ENCODE data around the gene TAC3.
"Not testable (repeated sequence)": the region's sequence is repeated elsewhere in the genome, so short reads cannot be mapped to it uniquely, and the experiment has no call there.

The TAC3 gene

GRCh38 chr12:57016348-57016747 is at the start of gene TAC3:
TSS of gene TAC3 (minus strand) at chr12:57016529. CDS start at chr12:57015797, 732 bp downstream.
- no peak for DNase-seq (ENCODE audit: low spot score)
- Histone ChIP-seq H3K4me3 (no peak within 1 kb of the TSS), H3K27ac (no peak within 1 kb of the TSS)
- no peak for TF ChIP-seq CTCF (IDR thresholded peaks at IDR 0.05)

DNA sequence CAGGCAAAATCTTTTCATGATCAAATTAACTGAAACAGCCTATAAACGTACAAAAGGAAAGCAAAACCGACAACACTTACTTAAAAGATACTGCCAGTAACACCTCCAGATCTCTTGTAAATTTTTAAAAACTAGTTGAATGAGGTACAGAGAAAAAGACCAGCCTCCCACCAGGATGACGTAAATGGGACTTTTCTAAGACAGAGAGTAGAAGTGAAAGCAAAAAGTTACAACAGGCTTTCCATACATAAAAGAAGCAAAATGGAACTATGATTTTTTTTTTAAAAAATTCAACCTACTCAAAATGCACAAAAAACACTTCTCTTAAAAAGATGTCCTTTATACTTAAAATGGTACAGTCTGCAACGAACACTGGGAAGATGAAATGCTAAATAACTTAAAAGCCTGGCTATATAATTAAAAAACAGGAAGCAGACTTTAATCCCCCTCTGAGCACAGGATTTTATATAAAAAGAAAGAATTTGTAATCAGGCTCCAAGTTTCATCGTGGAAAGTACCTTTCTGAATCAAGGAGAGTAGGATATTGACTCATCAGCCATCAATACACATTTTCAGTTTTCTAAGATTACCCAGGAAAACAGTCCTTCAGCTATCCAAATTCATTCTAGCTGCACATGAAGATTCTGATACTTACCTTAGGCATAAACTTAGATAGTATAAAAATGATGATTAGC is 47.8 kb upstream of the TAC3 start:
- no peak overlapping the region for H3K27ac ChIP-seq
- no peak overlapping the region for H3K4me3 ChIP-seq
- no peak for DNase-seq (ENCODE audit: low spot score)
- TF ChIP-seq CTCF (IDR thresholded peaks at IDR 0.05) = no peak

DNA sequence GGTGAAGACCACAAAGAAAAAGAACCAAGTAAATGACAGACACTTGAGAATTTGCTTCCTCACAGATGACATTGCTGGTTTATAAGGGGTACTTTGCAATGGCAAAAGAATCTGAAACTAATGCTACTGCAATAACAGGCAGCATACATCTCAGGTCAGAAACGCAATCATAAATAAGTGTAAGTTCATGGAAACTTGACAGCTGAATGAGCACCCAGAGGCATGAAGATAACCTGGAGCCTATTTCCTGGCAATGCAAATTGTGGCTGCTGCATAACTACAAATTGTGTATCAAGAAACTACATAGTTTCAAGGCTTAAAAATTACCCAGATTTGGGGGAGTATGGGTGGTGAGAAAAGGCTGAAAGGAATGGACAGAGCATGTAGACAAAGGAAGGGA is 42.1 kb upstream of the TAC3 start:
- TF ChIP-seq CTCF (IDR thresholded peaks at IDR 0.05) = no peak
- Histone ChIP-seq H3K4me3 (no peak overlapping the region), H3K27ac (no peak overlapping the region)
- DNase-seq (ENCODE audit: low spot score) = no peak

DNA sequence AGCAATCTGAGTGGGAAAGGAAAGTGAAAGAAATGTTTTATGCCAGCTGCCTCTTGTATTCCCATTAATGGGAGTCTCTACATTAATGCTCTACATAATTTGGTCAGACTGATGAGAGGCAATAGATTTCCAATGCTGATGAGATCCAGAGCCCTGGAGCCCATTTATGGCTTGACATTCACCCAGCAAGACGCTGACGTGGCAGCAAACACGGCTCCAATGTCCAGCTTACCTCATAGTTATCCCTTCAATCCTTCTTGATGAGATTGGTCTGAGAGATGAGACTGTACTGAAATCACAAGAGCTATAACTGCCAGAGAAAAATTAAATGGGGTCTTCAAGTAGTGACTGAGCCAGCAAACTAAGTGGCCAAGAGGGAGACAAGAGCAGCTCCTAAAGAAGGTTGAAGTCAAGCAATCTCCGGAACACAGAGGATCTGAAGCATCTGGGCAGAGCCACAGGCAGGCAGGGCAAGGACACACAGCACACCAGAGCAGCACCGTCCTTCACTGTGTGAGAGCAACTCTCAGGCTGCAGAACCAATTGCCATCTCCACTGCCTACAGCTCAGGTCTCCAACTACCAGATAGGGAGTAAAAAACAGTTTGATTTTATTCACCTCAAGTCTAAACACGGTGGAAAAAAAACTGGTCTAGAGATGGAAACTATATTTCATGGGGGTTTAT is 40.9 kb upstream of the TAC3 start:
- peak overlapping the region in 1 of 2 donors; percentile 10 for H3K27ac ChIP-seq
- no peak for TF ChIP-seq CTCF (IDR thresholded peaks at IDR 0.05)
- no peak for DNase-seq (ENCODE audit: low spot score)
- peak overlapping the region; percentile 8 for H3K4me3 ChIP-seq

DNA sequence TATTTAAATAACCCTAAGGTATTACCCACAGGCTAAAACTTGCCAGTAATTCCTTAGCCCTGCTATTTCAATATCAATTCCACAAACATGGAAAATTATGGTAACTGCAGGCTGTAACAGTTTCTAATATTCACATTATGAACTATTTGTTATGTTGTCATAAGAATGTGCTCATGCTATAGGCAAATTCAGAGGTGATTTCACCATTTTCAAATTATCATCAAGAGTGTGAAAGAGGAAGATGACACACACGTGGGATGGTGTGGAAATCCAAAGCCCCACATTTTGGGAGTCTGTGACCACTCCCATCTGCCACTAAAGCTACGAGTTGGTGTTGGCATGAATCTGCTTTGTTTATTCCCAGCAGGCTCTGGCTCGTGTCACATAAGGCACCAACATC is 39.5 kb upstream of the TAC3 start:
- H3K4me3 ChIP-seq = no peak overlapping the region
- DNase-seq (ENCODE audit: low spot score) = no peak
- TF ChIP-seq CTCF (IDR thresholded peaks at IDR 0.05) = no peak
- H3K27ac ChIP-seq = no peak overlapping the region

DNA sequence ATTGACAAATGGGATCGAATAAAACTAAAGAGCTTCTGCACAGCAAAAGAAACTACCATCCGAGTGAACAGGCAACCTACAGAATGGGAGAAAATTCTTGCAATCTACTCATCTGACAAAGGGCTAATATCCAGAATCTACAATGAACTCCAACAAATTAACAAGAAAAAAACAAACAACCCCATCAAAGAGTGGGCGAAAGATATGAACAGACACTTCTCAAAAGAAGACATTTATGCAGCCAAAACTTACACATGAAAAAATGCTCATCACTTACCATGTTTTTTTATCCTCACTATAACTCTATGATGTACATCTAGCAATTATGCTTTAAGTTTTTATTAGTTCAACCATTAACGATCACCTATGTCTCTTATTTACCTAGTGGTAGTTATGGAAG is 37.6 kb upstream of the TAC3 start:
- not testable (repeated sequence) for DNase-seq (ENCODE audit: low spot score); H3K27ac ChIP-seq; H3K4me3 ChIP-seq

DNA sequence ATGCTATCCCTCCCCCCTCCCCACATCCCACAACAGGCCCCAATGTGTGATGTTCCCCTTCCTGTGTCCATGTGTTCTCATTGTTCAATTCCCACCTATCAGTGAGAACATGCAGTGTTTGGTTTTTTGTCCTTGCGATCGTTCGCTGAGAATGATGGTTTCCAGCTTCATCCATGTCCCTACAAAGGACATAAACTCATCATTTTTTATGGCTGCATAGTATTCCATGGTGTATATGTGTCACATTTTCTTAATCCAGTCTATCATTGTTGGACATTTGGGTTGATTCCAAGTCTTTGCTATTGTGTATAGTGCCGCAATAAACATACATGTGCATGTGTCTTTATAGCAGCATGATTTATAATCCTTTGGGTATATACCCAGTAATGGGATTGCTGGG is 36.8 kb upstream of the TAC3 start:
- H3K27ac ChIP-seq; DNase-seq (ENCODE audit: low spot score); H3K4me3 ChIP-seq: not testable (repeated sequence)

DNA sequence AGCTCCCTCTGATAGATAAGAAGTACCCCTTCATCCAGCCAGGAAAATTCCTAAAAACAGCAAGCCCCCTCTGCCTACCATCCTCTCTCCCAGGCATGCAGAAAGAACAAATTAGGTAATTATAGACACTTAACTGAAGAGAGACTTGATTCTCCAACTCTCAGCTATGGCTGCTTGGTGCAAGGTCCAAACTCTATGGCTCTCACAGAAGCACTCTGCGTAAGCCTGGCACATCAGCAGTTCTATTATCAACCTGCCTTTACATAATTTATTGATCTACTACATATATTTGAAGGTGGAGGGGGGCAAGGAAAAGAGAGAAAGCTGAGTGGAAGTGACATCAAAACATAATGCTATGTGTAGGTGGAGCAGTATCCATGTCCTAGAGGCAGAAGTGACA is 34.7 kb upstream of the TAC3 start:
- Histone ChIP-seq H3K27ac (no peak overlapping the region), H3K4me3 (no peak overlapping the region)
- TF ChIP-seq CTCF (IDR thresholded peaks at IDR 0.05) = no peak
- DNase-seq (ENCODE audit: low spot score) = no peak
